ENCODE data around the gene APOLD1.
A peak's percentile ranks its signal among the peaks of the same experiment; 100 is the strongest.
"Not testable (repeated sequence)": the region's sequence is repeated elsewhere in the genome, so short reads cannot be mapped to it uniquely, and the experiment has no call there.

The APOLD1 gene

DNA sequence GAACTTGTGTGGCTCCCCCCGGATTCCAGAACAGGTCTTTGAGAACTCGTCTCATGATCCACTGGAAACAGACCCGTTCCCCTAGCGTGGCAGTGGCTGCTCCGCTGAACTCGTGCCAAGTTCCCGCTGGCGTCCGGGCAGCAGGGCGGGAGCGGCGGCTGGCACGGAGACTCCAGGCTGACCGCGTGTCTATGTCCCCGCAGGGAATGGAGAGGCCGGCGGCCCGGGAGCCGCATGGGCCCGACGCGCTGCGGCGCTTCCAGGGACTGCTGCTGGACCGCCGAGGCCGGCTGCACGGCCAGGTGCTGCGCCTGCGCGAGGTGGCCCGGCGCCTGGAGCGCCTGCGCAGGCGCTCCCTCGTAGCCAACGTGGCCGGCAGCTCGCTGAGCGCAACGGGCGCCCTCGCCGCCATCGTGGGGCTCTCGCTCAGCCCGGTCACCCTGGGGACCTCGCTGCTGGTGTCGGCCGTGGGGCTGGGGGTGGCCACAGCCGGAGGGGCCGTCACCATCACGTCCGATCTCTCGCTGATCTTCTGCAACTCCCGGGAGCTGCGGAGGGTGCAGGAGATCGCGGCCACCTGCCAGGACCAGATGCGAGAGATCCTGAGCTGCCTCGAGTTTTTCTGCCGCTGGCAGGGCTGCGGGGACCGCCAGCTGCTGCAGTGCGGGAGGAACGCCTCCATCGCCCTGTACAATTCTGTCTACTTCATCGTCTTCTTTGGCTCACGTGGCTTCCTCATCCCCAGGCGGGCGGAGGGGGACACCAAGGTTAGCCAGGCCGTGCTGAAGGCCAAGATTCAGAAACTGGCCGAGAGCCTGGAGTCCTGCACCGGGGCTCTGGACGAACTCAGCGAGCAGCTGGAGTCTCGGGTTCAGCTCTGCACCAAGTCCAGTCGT is 1.5 kb downstream of the APOLD1 start:
- peak; percentile 72 for DNase-seq

DNA sequence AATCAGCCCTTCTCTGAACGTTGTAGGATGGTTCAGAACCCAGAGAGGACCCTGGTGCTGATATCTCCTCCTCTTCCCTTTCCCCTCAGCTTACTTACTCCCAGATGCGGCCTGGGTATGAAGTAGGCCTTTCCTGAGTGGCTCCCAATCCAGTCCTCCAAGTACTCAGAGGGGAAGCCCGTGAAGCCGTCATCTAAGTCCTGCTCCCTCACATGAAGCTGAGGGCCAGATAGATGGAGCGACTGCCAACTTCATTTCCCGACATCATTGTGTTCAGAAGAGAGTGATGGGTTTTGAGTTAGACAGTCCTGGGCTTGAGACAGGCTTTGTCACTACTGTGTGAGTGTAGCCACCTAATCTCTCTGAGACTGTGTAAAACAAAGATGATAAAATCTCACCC is 2.7 kb downstream of the APOLD1 start:
- no peak for DNase-seq

DNA sequence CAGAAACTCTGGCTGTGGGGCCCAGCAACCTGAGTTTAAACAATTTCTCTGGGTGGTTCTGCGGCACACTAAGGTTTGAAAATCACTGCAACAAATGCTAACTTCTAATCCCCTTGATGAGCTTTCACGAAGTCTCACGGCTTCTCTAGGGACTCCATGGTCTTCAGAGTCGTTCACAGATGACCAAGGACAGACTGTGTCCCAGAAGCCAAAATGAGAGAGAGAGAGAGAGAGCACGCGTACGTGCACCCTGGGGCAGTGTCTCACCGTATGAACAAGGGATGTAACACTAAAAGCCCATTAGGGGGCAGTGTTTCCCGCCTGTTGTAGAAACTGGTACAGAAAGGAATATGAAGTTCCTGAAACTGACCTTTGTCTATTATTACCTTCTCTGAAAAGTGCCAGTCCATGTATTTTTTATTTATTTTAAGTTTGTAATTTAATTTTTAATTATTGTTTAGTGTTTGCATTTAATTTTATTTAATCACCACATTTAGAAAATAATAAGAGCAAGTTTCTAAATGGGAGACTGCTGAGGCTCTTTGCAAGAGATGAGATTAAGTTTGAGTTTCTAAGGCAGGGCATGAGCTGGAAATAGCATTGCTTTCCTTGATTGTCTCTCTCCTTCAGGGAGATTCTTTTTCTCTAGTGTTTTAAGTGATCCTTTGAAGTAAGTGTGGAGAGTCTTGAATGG is 3.4 kb downstream of the APOLD1 start:
- peak; percentile 53 for DNase-seq

DNA sequence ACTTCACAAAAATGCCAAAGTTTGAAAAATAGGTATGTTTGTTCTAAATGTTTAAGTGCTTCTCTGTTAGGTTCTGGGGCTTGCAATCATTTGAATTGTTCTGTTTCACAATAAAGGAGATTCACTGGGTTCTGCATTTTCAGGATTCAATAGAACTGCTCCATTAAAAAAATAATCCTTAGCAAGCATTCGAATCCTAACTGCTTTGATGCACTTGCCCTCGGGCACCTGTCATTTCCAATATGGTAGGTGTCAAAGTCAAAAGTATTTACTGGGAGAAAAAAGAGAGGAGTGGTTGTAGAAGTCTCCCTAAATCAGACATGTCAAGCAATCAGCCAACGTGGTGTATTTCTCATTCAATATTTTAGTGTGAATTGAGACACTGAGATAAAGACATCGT is 5.5 kb downstream of the APOLD1 start:
- DNase-seq = no peak

DNA sequence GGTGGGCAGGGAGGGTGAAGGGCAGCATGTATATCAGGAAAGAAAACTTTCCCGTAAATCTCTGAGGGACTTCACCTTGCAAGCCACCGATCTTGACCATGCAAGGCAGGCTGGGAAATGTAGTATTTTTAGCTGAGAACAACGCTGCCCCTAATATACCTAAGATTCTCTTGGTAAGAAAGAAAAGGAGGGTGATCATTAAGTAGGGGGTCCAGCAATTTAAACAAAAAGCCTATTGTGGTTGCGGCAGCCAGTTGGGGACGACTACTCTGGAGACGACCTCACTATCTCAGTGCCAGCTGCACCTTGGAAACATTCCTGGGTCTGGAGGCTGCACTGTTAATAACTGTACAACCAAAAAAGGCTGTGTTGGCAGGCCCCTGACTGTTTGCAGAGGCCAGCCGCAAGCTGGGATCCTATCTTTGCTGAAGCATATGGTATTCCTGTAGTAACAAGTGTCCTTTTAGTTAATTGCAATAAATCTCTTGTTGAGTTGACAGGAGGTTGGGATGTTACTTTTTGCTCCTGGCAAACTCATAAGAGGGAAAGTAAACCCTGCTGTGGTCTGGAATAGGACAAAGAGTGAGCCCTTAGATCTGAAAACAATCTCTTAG is 6.4 kb downstream of the APOLD1 start:
- DNase-seq = no peak

DNA sequence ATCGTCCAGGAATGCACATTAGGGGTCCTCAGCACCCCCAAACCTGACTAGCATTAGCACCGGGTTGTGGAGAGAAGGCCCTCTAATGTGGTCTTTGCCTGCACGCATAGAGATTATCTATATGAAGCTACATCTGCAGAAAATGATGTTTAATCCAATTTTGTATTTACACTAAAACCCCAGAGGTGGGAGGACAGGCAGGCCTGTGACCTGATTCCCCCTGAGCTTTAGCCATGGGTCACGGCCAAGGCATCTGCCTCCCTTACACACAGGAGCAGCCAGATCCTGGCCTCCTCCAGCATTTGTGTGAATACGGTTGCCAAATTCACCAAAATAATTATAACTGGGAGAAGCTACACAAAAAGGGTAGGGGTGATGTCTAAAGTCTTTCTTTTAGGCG is 7.0 kb downstream of the APOLD1 start:
- DNase-seq = no peak

DNA sequence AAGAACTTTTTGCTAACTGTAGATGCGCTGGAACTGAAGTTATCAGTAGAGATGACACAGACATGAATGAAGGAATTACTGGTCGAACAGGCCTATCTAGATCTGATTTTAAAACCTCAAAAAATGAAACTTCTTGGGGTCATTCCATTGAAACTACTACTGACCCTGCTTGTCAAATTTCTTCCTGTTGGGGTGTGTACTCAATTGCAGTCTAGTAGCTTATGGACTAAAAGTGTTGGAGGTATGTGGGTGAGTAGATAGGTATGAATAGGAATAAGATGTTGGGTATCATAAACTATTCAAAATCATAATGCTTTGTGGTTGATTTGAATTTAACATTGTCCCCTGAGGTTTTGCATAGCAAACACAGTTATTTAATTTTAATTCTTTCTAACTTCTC is 9.2 kb downstream of the APOLD1 start:
- DNase-seq = no peak

DNA sequence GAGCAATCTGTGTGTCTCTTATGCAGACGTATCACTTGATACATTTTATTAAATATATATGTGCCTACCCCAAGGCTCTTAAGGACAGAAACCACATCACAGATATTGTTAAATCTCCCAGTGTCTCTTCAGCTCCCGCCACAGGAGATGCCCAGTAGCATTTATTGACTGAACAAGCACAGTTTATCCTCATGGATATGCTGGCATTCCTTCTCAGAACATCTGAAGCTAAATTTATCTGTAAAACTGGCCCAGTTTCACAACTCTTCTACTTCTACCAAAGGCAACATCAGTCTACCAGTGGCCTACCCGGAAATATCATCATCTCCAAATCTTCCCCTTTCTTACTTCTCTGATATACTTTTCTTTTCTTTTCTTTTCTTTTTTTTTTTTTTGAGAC is 10.7 kb downstream of the APOLD1 start:
- DNase-seq = no peak

DNA sequence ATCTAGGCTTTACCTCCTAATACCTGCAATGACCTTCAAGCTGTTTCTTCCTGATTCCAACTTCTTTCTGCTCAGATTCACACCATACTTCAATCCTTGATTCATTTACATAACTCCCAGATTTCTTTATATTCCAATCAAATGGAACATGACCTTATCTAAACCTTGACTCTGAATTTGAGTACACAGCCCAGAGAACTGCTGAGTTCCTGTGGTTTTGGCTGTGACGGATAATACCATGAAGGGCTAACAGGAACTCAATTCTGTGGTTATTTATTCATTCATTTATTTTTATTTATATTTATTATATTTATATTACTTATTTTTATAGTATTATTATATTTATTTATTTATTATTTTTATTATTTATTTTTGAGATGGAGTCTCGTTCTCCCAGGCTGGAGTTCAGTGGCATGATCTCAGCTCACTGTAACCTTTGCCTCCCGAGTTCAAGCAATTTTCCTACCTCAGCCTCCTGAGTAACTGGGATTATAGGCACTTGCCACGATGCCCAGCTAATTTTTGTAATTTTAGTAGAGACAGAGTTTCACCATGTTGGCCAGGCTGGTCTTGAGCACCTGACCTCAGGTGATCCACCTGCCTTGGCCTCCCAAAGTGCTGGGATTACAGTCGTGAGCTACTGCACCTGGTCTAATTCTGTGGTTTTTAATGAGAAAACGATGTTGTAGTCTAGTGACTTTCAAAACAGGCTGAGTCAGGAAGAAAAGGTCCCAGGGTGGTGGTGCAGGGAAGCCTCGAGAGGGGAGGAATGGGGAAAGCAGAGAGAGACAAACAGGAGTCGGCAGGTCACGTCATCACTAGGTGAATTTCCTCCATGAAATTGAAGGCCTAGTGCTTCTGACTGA is 11.7 kb downstream of the APOLD1 start:
- no peak for DNase-seq

DNA sequence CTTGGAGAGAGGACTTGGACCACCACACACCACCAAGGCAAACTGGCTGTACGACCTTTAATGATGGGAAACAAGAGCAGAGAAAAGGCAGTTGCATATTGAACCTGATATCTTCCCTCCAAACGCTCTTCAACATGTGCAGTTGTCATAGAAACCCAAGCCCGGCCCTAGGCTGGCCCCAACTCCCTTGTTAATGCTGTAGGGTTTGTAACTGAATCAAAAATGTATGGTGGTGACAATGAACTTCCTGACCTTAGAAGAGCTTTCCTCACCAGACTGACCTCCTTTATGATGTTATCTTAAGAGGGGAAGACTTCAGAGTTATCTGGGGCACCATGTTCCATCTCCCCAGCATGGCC is 12.3 kb downstream of the APOLD1 start:
- DNase-seq = no peak

DNA sequence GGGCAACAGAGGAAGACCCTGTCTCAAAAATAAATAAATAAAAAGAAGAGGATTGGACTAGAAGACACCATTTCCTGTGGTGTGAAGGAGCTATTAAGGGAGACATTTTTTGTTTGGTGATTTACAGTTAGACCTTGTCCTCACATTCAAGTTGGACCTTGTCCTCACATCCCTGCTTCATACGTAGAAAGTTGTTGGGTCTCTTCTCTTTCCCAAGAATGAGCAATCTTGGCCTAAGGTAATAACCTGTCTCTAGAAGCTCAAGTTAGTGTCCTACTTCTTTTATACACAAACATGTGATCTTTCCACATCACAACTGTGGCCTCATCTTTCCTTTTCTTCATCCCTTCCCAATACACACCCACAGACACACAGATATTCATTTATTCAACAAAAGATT is 13.0 kb downstream of the APOLD1 start:
- DNase-seq = no peak

DNA sequence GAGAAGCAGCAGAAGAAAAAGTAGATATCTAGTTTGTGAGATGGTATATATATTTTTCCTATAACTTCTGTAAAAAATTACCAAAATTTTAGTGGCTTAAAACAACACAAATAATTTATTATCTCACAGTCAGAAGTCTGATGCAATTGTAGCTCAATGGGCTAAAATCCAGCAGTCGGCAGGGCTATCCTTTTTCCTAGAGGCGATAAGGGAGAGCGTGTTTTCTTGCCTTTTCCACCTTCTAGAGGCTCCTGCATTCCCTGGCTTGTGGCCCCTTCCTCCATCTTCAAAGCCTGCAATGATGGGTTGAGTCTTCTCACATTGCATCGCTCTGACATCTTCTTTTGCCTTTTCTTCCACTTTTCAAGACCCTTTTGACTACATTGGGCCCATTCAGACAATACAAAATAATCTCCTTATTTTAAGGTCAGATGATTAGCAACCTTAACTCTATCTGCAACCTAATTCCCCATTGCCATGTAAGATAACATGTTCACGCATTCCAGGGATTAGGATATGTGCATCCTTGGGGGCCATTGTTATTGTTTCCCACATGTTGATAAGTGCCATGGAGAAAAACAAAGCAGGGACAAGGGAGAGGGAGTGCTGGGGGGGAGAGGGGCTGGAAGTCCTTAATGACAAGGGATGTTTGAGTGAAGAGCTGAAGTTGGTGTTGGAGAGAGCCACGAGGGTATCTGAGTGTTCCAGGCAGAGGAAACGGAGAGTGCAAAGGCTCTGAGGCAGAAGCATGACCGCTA is 13.9 kb downstream of the APOLD1 start:
- DNase-seq = no peak

DNA sequence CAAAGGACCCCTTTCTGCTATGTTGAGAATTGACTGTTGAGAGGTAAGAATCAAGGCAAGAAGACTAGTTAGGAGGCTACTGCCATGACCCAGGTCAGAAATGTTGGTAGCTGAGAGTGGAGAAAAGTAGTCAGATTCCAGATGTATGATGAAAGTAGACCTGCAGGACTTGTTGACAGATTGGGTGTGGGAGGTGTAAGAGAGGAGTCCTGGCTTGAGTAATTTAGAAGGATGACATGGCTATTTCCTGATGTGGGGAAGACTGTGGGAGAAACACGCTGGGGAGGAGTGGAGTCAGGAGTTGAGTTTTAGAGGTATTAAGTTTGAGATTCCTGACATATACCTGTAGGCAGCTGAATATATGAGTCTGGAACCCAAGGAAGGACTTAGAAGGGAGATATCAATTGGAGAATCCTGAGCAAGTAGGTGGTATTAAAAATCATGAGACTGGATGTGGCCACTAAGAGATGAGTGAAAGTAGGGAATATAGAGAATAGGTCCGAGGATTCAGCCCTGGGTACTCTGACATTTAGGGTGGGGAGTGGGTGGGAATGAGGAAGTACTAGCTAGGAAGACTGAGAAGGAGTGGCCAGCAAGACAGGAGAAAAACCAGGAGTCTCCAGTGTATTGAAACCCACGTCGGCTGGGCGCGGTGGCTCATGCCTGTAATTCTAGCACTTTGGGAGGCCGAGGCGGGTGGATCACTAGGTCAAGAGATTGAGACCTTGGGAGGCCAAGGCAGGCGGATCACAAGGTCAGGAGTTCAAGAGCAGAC is 15.1 kb downstream of the APOLD1 start:
- DNase-seq = no peak

DNA sequence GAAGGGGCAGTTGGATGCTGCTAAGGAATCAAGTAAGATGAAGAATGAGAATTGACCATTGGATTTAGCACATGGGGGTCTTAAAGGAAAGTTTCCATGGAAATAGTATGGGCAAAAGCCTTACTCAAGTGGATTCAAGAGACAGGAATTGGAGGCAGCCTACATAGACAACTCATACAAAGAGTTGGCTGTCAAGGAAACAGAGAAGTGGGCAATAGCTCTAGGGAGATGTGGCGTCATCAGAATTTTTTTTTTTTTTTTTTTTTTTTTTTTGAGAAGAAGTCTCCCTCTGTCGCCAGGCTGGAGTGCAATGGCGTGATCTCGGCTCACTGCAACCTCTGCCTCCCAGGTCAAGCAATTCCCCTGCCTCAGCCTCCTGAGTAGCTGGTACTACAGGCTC is 16.2 kb downstream of the APOLD1 start:
- DNase-seq = not testable (repeated sequence)

DNA sequence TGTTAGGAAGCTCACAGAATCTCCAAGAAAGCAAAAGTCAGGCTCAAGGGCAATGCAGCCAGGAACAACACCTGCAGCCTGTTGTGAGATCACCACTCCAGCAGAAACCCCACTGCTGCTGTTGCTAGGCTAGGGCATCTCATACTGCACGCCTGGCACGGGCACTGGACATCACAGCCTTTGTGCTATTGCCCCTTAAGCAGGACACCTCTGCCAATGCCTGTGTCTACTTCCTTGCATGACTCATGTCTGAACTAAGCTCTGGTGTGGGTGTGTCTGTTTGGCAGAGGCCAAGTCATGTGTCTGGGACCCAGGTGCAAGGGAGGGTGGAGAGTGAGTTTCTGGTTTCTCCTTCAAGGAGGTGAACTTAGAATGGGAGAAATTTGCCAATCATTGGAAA is 17.7 kb downstream of the APOLD1 start:
- DNase-seq = no peak

DNA sequence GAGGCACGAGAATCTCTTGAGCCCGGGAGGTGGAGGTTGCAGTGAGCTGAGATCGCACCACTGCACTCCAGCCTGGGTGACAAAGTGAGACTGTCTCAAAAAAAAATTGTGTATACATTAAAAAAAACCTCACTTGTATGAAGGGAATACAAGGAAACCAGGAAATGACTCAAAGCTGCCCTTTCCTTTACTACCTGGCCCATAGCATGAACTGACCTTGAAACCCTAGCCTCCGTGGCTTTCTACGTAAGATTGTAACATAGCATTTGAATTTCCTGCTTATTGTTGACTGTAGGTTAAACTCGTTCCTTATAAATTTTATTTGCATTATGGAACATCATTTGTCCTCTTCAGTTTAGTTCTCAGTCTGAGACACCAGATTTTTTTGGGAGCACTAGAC is 18.6 kb downstream of the APOLD1 start:
- no peak for DNase-seq

DNA sequence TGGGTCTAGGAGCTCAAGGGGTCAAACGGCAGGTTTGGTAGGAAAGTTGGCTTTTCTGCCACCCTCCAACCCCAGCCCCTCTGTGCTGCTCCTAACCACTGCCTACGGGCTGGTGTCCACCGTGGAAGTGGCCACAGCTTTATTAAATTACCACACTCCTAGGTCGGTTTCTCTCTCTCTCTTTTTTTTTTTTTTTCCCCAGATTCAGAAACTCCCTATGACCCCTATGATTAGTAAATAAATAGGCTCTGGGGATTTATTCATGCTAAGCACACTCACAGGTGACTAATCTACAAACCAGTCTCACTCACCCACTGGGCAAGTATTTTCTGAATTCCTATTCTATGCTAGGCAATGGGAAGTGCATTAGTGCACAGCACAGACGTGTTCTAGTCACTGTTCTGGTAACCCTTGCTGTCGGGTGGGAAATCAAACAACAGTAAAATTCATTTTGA is 19.0 kb downstream of the APOLD1 start:
- no peak for DNase-seq

DNA sequence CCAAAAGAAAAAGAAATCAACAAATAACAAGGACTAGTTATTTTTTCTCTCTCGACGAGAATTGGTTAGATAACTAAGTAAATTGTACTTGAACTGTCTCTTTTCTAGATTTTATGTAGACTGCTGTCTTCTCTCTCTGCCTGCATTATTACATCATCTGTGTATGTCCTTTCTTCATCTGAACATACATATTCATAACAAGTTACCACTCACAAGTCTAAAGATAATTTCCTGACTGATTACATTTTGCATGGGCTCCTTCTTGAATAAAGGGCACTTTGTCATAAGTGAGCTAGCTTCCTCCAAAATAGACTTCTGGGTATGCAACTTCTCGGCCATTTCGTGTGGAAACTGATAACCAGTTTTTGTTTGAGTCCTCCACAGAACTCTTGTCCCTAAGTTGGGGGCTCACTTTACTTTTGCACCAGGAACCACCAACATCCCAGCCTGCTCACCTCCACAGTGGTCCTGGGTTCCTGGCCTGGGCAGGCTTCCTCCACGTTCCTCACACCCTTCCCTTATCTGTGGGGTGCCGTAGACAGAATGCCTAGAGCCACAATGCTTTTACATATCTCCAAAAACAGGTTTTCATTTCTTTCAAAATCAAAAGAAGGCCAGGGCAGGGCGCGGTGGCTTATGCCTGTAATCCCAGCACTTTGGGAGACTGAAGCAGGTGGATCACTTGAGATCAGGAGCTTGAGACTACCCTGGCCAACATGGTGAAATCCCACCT is 21.5 kb downstream of the APOLD1 start:
- DNase-seq = no peak

DNA sequence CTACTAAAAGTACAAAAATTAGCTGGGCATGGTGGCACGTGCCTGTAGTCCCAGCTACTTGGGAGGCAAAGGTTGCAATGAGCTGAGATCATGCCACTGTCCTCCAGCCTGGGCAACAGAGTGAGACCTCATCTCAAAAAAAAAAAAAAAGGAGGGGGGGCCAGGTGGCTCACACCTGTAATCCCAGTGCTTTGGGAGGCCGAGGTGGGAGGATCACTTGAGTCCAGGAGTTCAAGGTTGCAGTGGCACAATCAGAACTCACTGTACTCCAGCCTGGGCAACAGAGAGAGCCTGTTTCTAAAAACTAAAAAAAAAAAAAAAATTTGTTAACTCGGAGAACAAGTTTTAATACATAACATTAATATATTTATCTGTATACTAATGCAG is 22.1 kb downstream of the APOLD1 start:
- DNase-seq = not testable (repeated sequence)

DNA sequence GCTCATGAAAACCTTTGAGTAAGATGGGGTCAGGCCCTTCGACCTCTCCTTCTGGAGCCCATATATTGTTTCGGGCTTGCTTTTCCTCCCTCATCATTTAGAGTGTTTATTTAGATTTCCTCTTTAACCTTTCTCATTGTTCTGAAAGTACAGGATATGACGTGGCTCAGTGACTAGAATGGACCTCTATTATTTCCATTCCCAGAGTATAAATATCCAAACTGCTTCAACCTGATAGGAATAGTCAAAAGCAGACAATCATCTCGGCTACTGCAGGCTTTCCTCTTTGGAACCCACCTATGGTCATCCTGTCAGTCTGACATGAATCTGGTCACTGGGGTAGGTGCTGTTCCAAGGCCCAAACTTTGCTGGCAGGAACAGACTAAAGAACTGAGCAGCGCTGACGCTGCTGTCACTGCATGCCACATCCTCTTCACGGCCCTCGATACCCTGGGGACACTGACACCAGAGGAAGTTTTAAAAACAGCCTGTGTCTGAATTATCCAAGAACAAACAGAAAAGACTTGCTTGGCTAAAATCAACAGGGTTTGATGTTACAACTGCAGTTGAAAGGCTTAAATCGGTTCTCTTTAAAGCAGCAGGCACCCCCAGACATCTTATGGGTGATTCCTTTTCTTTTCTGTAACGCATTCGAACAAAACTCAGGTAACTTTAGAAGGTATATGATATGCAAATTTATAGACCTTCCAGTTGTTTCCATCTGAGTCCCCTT is 22.7 kb downstream of the APOLD1 start:
- DNase-seq = peak; percentile 42

Measured in activated CD8-positive, alpha-beta memory T cell treated with anti-CD3 and anti-CD28 coated beads, Interleukin-2, amount 50 U/mL, for 4 hours (primary cell).